Endodermal cell (in vitro differentiated cells): ENCODE results near the gene PTPRU. TPM values are rescaled to one million over a fixed set of nuclear protein-coding genes. Genes with fewer than 3 reads are reported as not detected.

ENCODE experiments used
- DNase-seq: peaks from one replicate; pipeline ENCODE4 v3.0.0-alpha.2; 2017
- H3K27ac ChIP-seq: 2 replicates; pipeline ENCODE4 v1.5.1; 2013; ENCODE audit warnings: mild to moderate bottlenecking, low read depth, low read length, moderate library complexity
- H3K27me3 ChIP-seq: 2 replicates; pipeline ENCODE4 v1.6.1; 2013; ENCODE audit warnings: mild to moderate bottlenecking, low read length, moderate library complexity; ENCODE audit not compliant: insufficient read depth, control insufficient read depth, poor library complexity, severe bottlenecking
- H3K36me3 ChIP-seq: 2 replicates; pipeline ENCODE4 v1.7.0; 2013; ENCODE audit warnings: mild to moderate bottlenecking, low read length, moderate library complexity; ENCODE audit not compliant: control insufficient read depth, insufficient read depth
- H3K4me1 ChIP-seq: one replicate; pipeline ENCODE4 v1.7.0; 2013; ENCODE audit warnings: low read length; ENCODE audit not compliant: control insufficient read depth, insufficient read depth
- H3K4me3 ChIP-seq: 2 replicates; pipeline ENCODE4 v1.5.1; 2013; ENCODE audit warnings: mild to moderate bottlenecking, low read length, moderate library complexity
- H3K9ac ChIP-seq: 2 replicates; pipeline ENCODE4 v1.6.1; 2013; ENCODE audit warnings: mild to moderate bottlenecking, low read length, moderate library complexity; ENCODE audit not compliant: poor library complexity, severe bottlenecking; ENCODE audit errors: extremely low read depth
- H3K9me3 ChIP-seq: 2 replicates; pipeline ENCODE4 v1.6.1; 2013; ENCODE audit warnings: mild to moderate bottlenecking, low read length, moderate library complexity; ENCODE audit not compliant: control insufficient read depth
- H3K27ac Mint-ChIP-seq: 2 replicates; pipeline ENCODE4 v1.8.0; 2020; ENCODE audit warnings: mixed read lengths
- H3K27me3 Mint-ChIP-seq: 2 replicates; pipeline ENCODE4 v1.8.0; 2021; ENCODE audit warnings: mild to moderate bottlenecking, mixed read lengths; ENCODE audit not compliant: insufficient read depth
- H3K36me3 Mint-ChIP-seq: 2 replicates; pipeline ENCODE4 v1.8.0; 2020; ENCODE audit warnings: low read depth, mixed read lengths
- H3K4me1 Mint-ChIP-seq: 2 replicates; pipeline ENCODE4 v1.8.0; 2020; ENCODE audit warnings: mixed read lengths
- H3K4me3 Mint-ChIP-seq: 2 replicates; pipeline ENCODE4 v1.8.0; 2020; ENCODE audit warnings: mild to moderate bottlenecking, moderate library complexity, mixed read lengths
- H3K9me3 Mint-ChIP-seq: 2 replicates; pipeline ENCODE4 v1.8.0; 2020; ENCODE audit warnings: mild to moderate bottlenecking, mixed read lengths
- WGBS, 2 experiments: methylation state at CpG; one replicate each; pipeline versions ENCODE4 v1.1.5 to v1.1.7; 2013; ENCODE audit warnings: missing lambda C conversion rate in 2 of 2, mixed read lengths in 1 of 2; ENCODE audit not compliant: insufficient coverage in 1 of 2, insufficient read length in 1 of 2; 5-methylcytosine and 5-hydroxymethylcytosine counted together
- total RNA-seq, 2 donors: library from RNA; stranded (reverse); fragmentation: NEBNext Ultra II Directional in 1 of 2; extraction: Animal tissue kit (Norgen Biotek cat#: 25700) in 1 of 2; gene quantifications; 2 replicates in 1 of 2; 3 replicates in 1 of 2; pipeline ENCODE4 v1.2.1, GENCODE V29; 2021
- TF ChIP-seq, protein P1 (sequence below): fragments of 200-600 bp; sonication (generic); conservative IDR thresholded peaks from 2 replicates; pipeline ENCODE4 v1.5.0; 2021; ENCODE audit warnings: antibody characterized with exemption, mild to moderate bottlenecking

The PTPRU gene
- total RNA-seq, 2 donors from 2014 or later, result 49.8 to 73.1 TPM

DNA sequence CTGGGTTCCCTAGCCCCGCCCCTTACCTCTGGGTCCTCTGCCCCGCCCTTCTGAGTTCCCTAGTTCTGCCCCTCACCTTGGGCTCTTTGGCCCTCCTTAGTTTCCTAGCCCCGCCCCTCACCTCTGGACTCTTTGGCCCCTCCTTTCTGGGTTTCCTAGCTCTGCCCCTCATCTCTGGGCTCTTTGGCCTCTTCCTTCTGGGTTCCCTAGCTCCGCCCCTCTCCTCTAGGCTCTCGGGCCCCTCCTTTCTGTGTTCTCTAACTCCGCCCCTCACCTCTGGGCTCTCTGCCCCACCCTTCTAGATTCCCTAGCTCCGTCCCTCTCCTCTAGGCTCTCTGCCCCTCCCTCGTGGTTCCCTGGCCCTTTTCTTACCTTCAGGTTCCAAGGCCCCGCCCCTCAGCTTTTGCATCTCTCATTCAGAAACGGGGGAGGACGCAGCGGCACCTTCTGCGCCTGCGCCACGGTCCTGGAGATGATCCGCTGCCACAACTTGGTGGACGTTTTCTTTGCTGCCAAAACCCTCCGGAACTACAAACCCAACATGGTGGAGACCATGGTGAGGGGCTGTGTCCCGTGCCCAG lies 88.5 kb downstream of the PTPRU start:
- Mint-ChIP-seq H3K27ac (peak overlapping the region; percentile 77), H3K4me1 (peaks cover 4% of the 10 kb centered on the region), H3K9me3 (no peaks in the 10 kb centered on the region), H3K4me3 (peak overlapping the region; percentile 39), H3K27me3 (no peaks in the 10 kb centered on the region), H3K36me3 (peaks cover 14% of the 10 kb centered on the region)
- H3K9ac ChIP-seq, result no peak overlapping the region
- peak; percentile 99 for DNase-seq
- TF ChIP-seq, protein P1, sequence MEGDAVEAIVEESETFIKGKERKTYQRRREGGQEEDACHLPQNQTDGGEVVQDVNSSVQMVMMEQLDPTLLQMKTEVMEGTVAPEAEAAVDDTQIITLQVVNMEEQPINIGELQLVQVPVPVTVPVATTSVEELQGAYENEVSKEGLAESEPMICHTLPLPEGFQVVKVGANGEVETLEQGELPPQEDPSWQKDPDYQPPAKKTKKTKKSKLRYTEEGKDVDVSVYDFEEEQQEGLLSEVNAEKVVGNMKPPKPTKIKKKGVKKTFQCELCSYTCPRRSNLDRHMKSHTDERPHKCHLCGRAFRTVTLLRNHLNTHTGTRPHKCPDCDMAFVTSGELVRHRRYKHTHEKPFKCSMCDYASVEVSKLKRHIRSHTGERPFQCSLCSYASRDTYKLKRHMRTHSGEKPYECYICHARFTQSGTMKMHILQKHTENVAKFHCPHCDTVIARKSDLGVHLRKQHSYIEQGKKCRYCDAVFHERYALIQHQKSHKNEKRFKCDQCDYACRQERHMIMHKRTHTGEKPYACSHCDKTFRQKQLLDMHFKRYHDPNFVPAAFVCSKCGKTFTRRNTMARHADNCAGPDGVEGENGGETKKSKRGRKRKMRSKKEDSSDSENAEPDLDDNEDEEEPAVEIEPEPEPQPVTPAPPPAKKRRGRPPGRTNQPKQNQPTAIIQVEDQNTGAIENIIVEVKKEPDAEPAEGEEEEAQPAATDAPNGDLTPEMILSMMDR, result no peak
- no peak overlapping the region for H3K4me3 ChIP-seq
- no peaks in the 10 kb centered on the region for H3K9me3 ChIP-seq
- H3K4me1 ChIP-seq, result no peaks in the 10 kb centered on the region
- H3K36me3 ChIP-seq, result peaks cover 4% of the 10 kb centered on the region
- no peaks in the 10 kb centered on the region for H3K27me3 ChIP-seq
- no peak overlapping the region for H3K27ac ChIP-seq
- WGBS, 2 experiments, result 39 to 74% methylated on average over 13 to 19 of the region's 19 CpGs

DNA sequence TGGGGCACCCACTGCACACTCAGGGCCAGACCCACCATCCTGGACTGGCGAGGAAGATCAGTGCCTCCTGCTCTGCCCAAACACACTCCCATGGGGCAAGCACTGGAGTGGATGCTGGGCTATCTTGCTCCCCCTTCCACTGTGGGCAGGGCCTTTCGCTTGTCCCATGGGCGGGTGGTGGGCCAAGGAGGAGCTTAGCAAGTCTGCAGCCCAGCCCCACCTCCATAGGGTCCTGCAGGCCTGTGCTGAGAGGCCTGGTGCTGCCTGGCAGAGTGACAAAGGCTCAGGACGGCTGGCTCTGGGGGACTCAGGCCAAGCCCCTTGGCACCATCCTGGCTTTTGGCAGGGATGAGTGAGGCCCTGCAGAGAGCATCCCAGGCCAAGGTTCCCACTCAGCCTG lies 89.4 kb downstream of the PTPRU start:
- H3K9me3 ChIP-seq, result no peaks in the 10 kb centered on the region
- peaks cover 4% of the 10 kb centered on the region for H3K36me3 ChIP-seq
- H3K4me3 Mint-ChIP-seq, result no peak overlapping the region
- no peaks in the 10 kb centered on the region for H3K27me3 ChIP-seq
- DNase-seq, result peak; percentile 64
- no peak overlapping the region for H3K4me3 ChIP-seq
- TF ChIP-seq, protein P1, result no peak
- no peaks in the 10 kb centered on the region for H3K27me3 Mint-ChIP-seq
- no peak overlapping the region for H3K27ac Mint-ChIP-seq
- H3K36me3 Mint-ChIP-seq, result peaks cover 14% of the 10 kb centered on the region
- 87 to 92% methylated on average over 3 to 4 of the region's 4 CpGs for WGBS, 2 experiments
- H3K4me1 ChIP-seq, result no peaks in the 10 kb centered on the region
- peaks cover 4% of the 10 kb centered on the region for H3K4me1 Mint-ChIP-seq
- no peaks in the 10 kb centered on the region for H3K9me3 Mint-ChIP-seq
- H3K9ac ChIP-seq, result no peak overlapping the region
- no peak overlapping the region for H3K27ac ChIP-seq

DNA sequence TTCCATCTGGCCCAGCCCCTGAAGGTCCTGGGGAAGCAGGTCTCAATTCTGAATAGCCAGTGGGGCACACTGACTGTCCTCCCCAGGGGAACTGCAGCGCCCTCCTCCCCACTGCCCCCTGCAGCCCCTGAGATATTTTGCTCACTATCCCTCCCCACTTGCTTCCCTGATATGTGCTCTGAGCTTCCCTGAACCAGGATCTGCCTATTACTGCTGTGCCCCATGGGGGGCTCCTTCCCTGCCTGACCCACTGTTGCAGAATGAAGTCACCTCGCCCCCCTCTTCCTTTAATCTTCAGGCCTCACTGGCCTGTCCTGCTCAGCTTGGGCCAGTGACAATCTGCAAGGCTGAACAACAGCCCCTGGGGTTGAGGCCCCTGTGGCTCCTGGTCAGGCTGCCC lies 89.8 kb downstream of the PTPRU start:
- Histone ChIP-seq H3K4me1 (no peaks in the 10 kb centered on the region), H3K9ac (no peak overlapping the region), H3K4me3 (no peak overlapping the region), H3K36me3 (peaks cover 4% of the 10 kb centered on the region), H3K27ac (no peak overlapping the region), H3K27me3 (no peaks in the 10 kb centered on the region), H3K9me3 (no peaks in the 10 kb centered on the region)
- H3K9me3 Mint-ChIP-seq, result no peaks in the 10 kb centered on the region
- H3K4me1 Mint-ChIP-seq, result peaks cover 4% of the 10 kb centered on the region
- peaks cover 14% of the 10 kb centered on the region for H3K36me3 Mint-ChIP-seq
- 94 to 100% methylated on average over 1 to 2 of the region's 2 CpGs for WGBS, 2 experiments
- TF ChIP-seq, protein P1, result no peak
- no peaks in the 10 kb centered on the region for H3K27me3 Mint-ChIP-seq
- H3K27ac Mint-ChIP-seq, result no peak overlapping the region
- no peak overlapping the region for H3K4me3 Mint-ChIP-seq
- DNase-seq, result no peak
